AG09309 (cell line): ENCODE measurements around the gene GRK5.

Experiments used
- DNase-seq: peaks from one replicate; pipeline ENCODE4 v3.0.0-alpha.2; 2010; ENCODE audit warnings: low read depth
- H3K4me3 ChIP-seq: 2 replicates; pipeline ENCODE4 v1.5.1; 2011; ENCODE audit warnings: mild to moderate bottlenecking, low read depth, low read length, moderate library complexity; ENCODE audit not compliant: control insufficient read depth
- TF ChIP-seq, protein P1 (sequence below): IDR thresholded peaks from 2 replicates; pipeline ENCODE4 v1.5.1; 2011; ENCODE audit warnings: mild to moderate bottlenecking, low read depth, low read length, inconsistent platforms; ENCODE audit not compliant: insufficient read depth, control insufficient read depth; ENCODE audit errors: missing control alignments

GRK5 gene

DNA sequence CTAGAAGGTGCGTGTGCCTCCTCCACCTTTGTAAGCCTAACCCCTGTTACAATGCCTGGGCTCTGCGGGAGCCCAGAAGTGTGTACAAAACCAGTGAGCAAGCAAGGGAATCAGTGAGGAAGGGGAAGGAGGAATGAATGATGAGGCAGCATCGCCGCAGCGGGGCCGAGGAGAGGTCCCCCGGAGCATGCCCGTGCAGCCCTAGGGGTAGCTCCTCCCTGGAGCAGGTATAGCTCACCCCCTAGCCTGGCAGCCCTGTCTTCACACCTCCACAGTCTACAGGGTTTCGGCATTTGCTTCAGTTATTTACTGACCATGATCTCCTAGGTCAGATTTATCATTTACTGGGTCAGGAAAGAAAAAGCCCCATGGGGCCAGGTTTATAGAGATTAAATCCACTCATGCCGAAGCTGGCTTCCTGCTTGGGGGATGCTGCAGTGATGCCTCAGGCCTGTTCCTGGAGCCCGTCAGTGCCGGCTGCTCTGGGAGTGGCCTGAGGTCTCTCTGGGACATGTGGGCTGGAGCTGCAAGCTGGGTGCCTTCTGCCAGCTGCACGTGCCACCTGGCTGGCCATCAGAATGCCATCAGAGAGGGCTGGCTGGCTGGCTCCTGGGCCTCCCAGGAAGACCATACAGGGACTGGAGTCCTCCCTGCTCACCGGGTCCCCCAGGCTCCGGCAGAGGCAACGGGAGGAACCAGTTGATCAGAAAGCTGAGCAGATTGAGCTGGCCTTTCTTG, 138.9 kb downstream of the GRK5 start:
- no peak overlapping the region for H3K4me3 ChIP-seq
- TF ChIP-seq, protein P1, sequence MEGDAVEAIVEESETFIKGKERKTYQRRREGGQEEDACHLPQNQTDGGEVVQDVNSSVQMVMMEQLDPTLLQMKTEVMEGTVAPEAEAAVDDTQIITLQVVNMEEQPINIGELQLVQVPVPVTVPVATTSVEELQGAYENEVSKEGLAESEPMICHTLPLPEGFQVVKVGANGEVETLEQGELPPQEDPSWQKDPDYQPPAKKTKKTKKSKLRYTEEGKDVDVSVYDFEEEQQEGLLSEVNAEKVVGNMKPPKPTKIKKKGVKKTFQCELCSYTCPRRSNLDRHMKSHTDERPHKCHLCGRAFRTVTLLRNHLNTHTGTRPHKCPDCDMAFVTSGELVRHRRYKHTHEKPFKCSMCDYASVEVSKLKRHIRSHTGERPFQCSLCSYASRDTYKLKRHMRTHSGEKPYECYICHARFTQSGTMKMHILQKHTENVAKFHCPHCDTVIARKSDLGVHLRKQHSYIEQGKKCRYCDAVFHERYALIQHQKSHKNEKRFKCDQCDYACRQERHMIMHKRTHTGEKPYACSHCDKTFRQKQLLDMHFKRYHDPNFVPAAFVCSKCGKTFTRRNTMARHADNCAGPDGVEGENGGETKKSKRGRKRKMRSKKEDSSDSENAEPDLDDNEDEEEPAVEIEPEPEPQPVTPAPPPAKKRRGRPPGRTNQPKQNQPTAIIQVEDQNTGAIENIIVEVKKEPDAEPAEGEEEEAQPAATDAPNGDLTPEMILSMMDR: no peak
- DNase-seq: no peak

DNA sequence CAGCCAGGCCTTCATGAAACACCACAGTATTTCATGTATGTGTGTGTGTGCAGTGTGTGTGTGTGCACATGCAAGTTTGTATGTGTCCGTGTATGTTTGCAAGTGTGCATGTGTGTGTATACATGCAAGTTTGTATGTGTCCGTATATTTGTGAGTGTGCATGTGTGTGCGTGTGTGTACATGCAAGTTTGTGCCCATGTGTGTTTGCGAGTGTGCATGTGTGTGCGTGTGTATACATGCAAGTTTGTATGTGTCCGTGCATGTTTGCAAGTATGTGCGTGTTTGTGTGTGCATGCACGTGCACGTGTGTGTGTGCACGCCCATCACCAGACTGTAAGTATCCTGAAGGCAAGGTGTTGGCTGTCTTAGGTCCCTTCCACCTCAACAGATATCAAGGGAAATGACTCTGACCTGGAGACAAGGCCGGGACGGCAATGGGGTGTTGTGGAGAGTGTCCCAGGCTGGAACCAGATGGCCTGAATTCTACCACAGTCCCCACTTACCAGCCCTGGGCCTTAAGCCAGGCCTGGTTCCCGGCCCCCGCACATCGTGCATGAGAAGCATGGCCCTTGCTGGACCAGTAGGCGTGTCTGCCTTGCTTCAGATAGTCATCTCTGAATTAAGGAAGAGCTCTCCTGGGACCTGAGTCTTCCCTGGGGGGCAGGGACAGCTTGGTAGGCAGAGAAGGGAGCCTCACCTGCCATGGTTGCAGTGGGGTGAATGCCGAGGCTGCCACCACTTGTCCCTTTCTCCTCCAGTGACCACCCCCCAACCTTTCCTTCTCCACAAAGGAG, 140.0 kb downstream of the GRK5 start:
- no peak overlapping the region for H3K4me3 ChIP-seq
- no peak for DNase-seq
- TF ChIP-seq, protein P1: no peak

DNA sequence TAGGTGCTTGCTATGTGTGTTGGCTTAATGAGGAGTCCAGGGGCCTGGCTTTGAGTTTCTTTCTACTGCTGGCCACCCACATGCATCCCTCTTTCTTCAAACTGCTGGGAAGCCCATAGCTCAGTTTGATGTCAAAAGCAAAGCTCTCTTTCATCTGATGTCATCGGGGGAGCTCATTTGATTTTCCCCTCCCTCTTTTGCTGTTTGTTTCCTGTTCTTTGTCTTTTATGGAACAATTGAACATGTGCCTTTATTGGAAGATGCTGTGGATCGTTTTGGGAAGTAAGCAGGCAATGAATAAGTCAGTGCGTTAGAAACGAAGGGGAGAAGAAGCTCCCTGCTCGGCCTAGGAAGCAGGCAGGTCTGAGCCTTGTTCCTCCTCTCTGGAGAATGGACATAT, 140.7 kb downstream of the GRK5 start:
- H3K4me3 ChIP-seq: no peak overlapping the region
- TF ChIP-seq, protein P1: no peak
- no peak for DNase-seq

DNA sequence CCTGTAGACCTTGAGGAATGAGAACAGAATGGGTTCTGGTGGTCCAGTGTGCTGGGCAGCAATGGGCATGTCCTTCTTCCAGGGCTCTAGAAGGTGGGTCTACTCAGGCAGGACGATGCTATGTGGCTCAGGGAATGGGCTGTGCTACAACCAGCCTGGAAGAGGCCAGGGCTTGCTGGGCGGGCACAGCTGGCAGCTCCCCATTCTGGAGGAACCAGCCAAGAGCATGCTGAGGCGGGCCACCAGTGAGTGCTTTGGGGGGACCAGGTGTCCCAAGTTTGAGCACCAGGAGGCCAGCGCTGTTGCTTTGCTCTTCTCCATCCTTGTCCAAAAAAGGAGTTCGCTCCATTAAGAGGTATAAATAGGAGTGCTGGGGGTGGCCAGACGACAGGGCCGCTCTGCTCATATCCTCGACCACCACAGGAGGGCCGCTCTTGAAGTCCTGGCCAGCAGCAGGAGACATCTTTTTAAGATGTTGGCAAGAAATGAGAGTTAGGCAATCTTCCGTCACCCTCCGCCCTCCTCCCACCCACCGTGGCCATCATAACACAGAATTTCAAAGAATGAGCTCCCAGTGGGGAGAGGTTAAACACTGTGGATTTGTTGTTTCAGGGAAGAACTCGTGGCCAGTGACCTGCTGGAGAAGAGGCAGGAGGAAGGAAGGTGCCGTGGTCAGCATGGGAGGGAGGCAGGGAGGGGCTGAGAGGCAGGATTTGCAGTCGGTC, 141.3 kb downstream of the GRK5 start:
- TF ChIP-seq, protein P1: peak; percentile 8
- DNase-seq: no peak
- no peak overlapping the region for H3K4me3 ChIP-seq

DNA sequence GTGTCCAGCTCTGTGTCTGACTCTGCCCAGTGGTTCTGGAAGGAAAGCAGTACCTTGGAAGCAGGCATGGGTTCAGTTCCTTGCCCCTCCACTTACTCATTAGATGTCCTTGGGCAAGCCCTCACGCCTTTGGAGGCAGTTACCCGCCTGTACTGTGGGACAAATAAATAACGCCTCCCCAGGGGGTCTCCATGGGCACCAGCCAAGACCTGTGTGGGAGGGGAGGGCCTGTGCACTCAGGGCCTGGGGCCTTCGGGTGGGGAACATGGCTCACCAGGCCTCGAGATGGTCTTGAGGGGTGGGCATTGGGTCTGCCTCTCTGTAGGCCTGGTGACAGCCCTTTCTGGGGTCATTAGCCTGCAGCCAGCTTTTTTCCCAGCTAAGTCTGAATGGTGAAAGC, 142.0 kb downstream of the GRK5 start:
- TF ChIP-seq, protein P1: no peak
- DNase-seq: no peak
- H3K4me3 ChIP-seq: no peak overlapping the region

DNA sequence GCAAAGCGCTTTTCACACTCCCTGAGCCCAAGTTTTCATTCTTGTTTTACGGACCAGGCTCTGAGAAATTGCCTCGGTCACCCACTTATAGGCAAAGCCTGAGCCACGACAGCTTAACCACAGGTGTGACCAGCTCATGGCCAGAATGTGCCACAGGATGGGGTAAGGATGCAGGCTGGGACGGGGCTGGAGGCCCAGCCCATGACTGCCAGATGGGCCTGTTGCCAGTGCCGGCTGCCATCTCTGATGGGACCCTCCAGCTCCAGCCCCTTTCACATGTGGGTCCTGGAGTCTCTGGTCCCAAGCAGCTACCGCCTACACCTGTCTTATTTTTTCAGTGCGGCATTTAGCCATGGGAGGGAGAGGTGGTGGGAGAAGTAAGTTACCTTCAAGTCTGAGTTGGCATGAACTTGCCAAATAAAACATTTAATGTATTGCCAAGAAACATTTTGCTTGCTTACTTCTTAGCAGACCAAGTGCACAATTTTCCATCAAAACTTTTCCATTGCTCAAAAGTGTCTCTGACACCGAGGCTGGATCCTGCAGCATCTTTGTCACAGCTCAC, 142.6 kb downstream of the GRK5 start:
- TF ChIP-seq, protein P1: no peak
- no peak overlapping the region for H3K4me3 ChIP-seq
- no peak for DNase-seq
